Aorta (tissue), 5 donors: ENCODE results near the gene DTX2. TPM values are rescaled to one million over a fixed set of nuclear protein-coding genes. Genes with fewer than 3 reads are reported as not detected.
"Not testable (repeated sequence)": the region's sequence is repeated elsewhere in the genome, so short reads cannot be mapped to it uniquely, and the experiment has no call there.

Source experiments
- ATAC-seq: fragments of 200-7000 bp; cut with Tn5 transposase; one replicate; pipeline ENCODE4 v1.9.1; 2022; ENCODE audit warnings: moderate library complexity; ENCODE audit not compliant: low FRiP score
- DNase-seq, 2 donors: peaks; one replicate each; pipeline ENCODE4 v3.0.0-alpha.2; 2020
- H3K27ac ChIP-seq, 2 donors: one replicate each; pipeline ENCODE4 v1.5.1; 2013; ENCODE audit warnings: low read length in 2 of 2, mild to moderate bottlenecking in 2 of 2, moderate library complexity in 2 of 2, control low read depth in 1 of 2, inconsistent platforms in 1 of 2, low read depth in 1 of 2
- H3K27me3 ChIP-seq, 2 donors: one replicate each; pipeline ENCODE4 v1.6.1; 2013; ENCODE audit warnings: control low read depth in 1 of 2, low read length in 1 of 2, mild to moderate bottlenecking in 1 of 2, moderate library complexity in 1 of 2; ENCODE audit not compliant: insufficient read depth in 2 of 2, control insufficient read depth in 1 of 2
- H3K36me3 ChIP-seq, 2 donors: one replicate each; pipeline ENCODE4 v1.6.1; 2013; ENCODE audit warnings: control low read depth in 1 of 2, low read length in 1 of 2, mild to moderate bottlenecking in 1 of 2; ENCODE audit not compliant: insufficient read depth in 2 of 2, control insufficient read depth in 1 of 2
- H3K4me1 ChIP-seq, 2 donors: one replicate each; pipeline ENCODE4 v1.6.1; 2013; ENCODE audit warnings: low read length in 2 of 2, control low read depth in 1 of 2, mild to moderate bottlenecking in 1 of 2, moderate library complexity in 1 of 2; ENCODE audit not compliant: insufficient read depth in 2 of 2, control insufficient read depth in 1 of 2
- H3K4me3 ChIP-seq, 2 donors: one replicate each; pipeline ENCODE4 v1.5.1; 2013; ENCODE audit warnings: low read length in 2 of 2, control low read depth in 1 of 2, mild to moderate bottlenecking in 1 of 2
- H3K9me3 ChIP-seq: one replicate; pipeline ENCODE4 v1.6.1; 2013; ENCODE audit warnings: mild to moderate bottlenecking, low read length; ENCODE audit not compliant: control insufficient read depth
- whole genome bisulfite sequencing, 2 donors: extraction: QIAGEN DNeasy Blood & Tissue Kit; methylation state at CpG; one replicate each; pipeline ENCODE4 v1.1.7; 2013; 5-methylcytosine and 5-hydroxymethylcytosine counted together
- intact Hi-C, 2 donors: fragments of 100-400 bp; cut with DNase I; formaldehyde crosslinking; loops; one replicate each; pipeline versions ENCODE4 v1.14.2 to v1.15.0; 2022
- polyA plus RNA-seq, 2 donors: library from polyadenylated mRNA; stranded (reverse); fragments of 200-250 nt; gene quantifications; one replicate each; pipeline ENCODE4 v1.2.3, GENCODE V29; 2013
- total RNA-seq, 2 donors: library from RNA; stranded (reverse); fragmentation: NEBNext Ultra II Directional; extraction: Animal tissue kit (Norgen Biotek cat#: 25700); gene quantifications; one replicate each; pipeline ENCODE4 v1.2.1, GENCODE V29; 2021
- donor health status: healthy with polysubstance abuse.
- donor health status: Bipolar disorder and iron deficiency.
- donor health status: DM: no; HTN: no; CAD: no.
- donor health status: DM: no; HTN: no; CAD: no.
- donor health status: DM: yes; HTN: yes; CAD: no.

Gene DTX2
- total and polyA plus RNA-seq, 4 donors: 10.4 to 40.9 (median 19.0) TPM

- Histone ChIP-seq H3K4me1 (no peaks in the 10 kb centered on the region), H3K36me3 (no peaks in the 10 kb centered on the region), H3K27ac (no peak overlapping the region), H3K27me3 (no peaks in the 10 kb centered on the region), H3K9me3 (no peaks in the 10 kb centered on the region), H3K4me3 (no peak overlapping the region)
- intact Hi-C loops: no loop called here
- peak; percentile 13 to 62 for DNase-seq
- ATAC-seq: no peak
- 92 to 93% methylated on average over 4 of the region's 4 CpGs for WGBS, 2 donors
These were observed 35.3 kb upstream of the DTX2 start for GRCh38 chr7:76426246-76426645.

GRCh38 chr7:76427635-76428034, 33.9 kb upstream of the DTX2 start:
- no peak overlapping the region for H3K27ac ChIP-seq
- no peaks in the 10 kb centered on the region for H3K4me1 ChIP-seq
- no peaks in the 10 kb centered on the region for H3K27me3 ChIP-seq
- ATAC-seq (no peak), DNase-seq (peak; percentile 13 to 30)
- no peaks in the 10 kb centered on the region for H3K9me3 ChIP-seq
- no peaks in the 10 kb centered on the region for H3K36me3 ChIP-seq
- WGBS, 2 donors: 90 to 92% methylated on average over 5 of the region's 5 CpGs
- intact Hi-C loops: no loop called here
- H3K4me3 ChIP-seq: no peak overlapping the region

- DNase-seq: no peak
- 88 to 92% methylated on average over 13 of the region's 13 CpGs for WGBS, 2 donors
These were observed 33.2 kb upstream of the DTX2 start for GRCh38 chr7:76428149-76428823.

GRCh38 chr7:76428868-76429805, 32.4 kb upstream of the DTX2 start:
- ATAC-seq: no peak
- H3K27ac ChIP-seq: no peak overlapping the region
- DNase-seq: peak; percentile 44 to 50
- H3K36me3 ChIP-seq: no peaks in the 10 kb centered on the region
- H3K4me1 ChIP-seq: no peaks in the 10 kb centered on the region
- no peak overlapping the region for H3K4me3 ChIP-seq
- intact Hi-C loops: no loop called here
- no peaks in the 10 kb centered on the region for H3K27me3 ChIP-seq
- no peaks in the 10 kb centered on the region for H3K9me3 ChIP-seq
- WGBS, 2 donors: 87 to 90% methylated on average over 18 of the region's 18 CpGs

More at GRCh38 chr7:76428149-76428823, 33.2 kb upstream of the DTX2 start:
- H3K36me3 ChIP-seq: no peaks in the 10 kb centered on the region
- no peaks in the 10 kb centered on the region for H3K27me3 ChIP-seq
- intact Hi-C loops: no loop called here
- no peak for ATAC-seq
- H3K9me3 ChIP-seq: no peaks in the 10 kb centered on the region
- no peak overlapping the region for H3K27ac ChIP-seq
- no peaks in the 10 kb centered on the region for H3K4me1 ChIP-seq
- no peak overlapping the region for H3K4me3 ChIP-seq

- Histone ChIP-seq H3K27ac (no peak overlapping the region), H3K27me3 (no peaks in the 10 kb centered on the region), H3K4me3 (no peak overlapping the region), H3K36me3 (no peaks in the 10 kb centered on the region), H3K4me1 (no peaks in the 10 kb centered on the region), H3K9me3 (no peaks in the 10 kb centered on the region)
- DNase-seq (peak; percentile 21 to 42), ATAC-seq (no peak)
- WGBS, 2 donors: 93% methylated on average over 9 of the region's 9 CpGs
- intact Hi-C loops: no loop called here
These were observed 31.3 kb upstream of the DTX2 start for GRCh38 chr7:76430211-76430610.

- Histone ChIP-seq H3K27ac (no peak overlapping the region), H3K4me3 (no peak overlapping the region), H3K36me3 (no peaks in the 10 kb centered on the region), H3K9me3 (no peaks in the 10 kb centered on the region), H3K4me1 (no peaks in the 10 kb centered on the region), H3K27me3 (no peaks in the 10 kb centered on the region)
- DNase-seq (peak; percentile 35 to 39), ATAC-seq (no peak)
- intact Hi-C loops: no loop called here
- WGBS, 2 donors: 91 to 94% methylated on average over 3 of the region's 3 CpGs
These were observed 30.7 kb upstream of the DTX2 start for GRCh38 chr7:76430836-76431235.

- H3K27ac ChIP-seq, H3K9me3 ChIP-seq, H3K27me3 ChIP-seq, H3K4me1 ChIP-seq, H3K4me3 ChIP-seq, intact Hi-C loops, H3K36me3 ChIP-seq: not testable (repeated sequence)
- DNase-seq (peak; percentile 73 to 87), ATAC-seq (peak; percentile 82)
- WGBS, 2 donors: 0% methylated on average over 2 of the region's 2 CpGs
These were observed 23.6 kb upstream of the DTX2 start for GRCh38 chr7:76437873-76438272.

- ATAC-seq, H3K4me1 ChIP-seq, DNase-seq, H3K27ac ChIP-seq, H3K27me3 ChIP-seq, H3K4me3 ChIP-seq, H3K36me3 ChIP-seq, H3K9me3 ChIP-seq, intact Hi-C loops: not testable (repeated sequence)
- 88 to 94% methylated on average over 2 to 4 of the region's 7 CpGs for WGBS, 2 donors
These were observed 22.2 kb upstream of the DTX2 start for GRCh38 chr7:76439120-76439888.
